ENCODE measurements around the gene SNX24.

DNA sequence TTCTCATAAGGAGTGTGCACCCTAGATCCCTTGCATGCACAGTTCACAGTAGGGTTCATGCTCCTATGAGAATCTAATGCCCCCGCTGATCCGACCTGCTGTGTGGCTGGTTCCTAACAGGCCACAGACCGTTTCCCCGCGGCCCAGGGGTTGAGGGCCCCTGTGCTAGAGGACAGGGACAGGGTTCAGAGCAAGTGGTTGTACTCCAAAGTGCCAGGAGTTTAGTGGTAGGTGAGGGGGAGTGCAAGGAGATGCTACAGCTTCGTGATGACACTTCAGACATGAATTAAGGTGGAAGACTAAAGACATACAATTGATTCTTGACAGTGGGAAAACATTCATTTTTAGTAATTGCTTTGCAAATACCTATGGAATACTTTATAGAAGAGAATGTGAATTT is 40.5 kb downstream of the SNX24 start:
- no peak for TF ChIP-seq EZH2 (IDR thresholded peaks at IDR 0.05; ENCODE audit: low read length, missing control alignments)
- TF ChIP-seq, protein P1, sequence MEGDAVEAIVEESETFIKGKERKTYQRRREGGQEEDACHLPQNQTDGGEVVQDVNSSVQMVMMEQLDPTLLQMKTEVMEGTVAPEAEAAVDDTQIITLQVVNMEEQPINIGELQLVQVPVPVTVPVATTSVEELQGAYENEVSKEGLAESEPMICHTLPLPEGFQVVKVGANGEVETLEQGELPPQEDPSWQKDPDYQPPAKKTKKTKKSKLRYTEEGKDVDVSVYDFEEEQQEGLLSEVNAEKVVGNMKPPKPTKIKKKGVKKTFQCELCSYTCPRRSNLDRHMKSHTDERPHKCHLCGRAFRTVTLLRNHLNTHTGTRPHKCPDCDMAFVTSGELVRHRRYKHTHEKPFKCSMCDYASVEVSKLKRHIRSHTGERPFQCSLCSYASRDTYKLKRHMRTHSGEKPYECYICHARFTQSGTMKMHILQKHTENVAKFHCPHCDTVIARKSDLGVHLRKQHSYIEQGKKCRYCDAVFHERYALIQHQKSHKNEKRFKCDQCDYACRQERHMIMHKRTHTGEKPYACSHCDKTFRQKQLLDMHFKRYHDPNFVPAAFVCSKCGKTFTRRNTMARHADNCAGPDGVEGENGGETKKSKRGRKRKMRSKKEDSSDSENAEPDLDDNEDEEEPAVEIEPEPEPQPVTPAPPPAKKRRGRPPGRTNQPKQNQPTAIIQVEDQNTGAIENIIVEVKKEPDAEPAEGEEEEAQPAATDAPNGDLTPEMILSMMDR (conservative IDR thresholded peaks at IDR 0.05 in 1 of 2, IDR thresholded peaks at IDR 0.05 in 1 of 2; ENCODE audit: low read depth in 1 of 2, low read length in 2 of 2): no peak
